ENCODE results near the gene EFHD2.

- TF ChIP-seq EZH2 (IDR thresholded peaks at IDR 0.05; ENCODE audit: insufficient read depth, poor library complexity, severe bottlenecking) (no peak), EZH2phosphoT487 (IDR thresholded peaks at IDR 0.05; ENCODE audit: insufficient read depth, low read depth) (no peak)
Measured at GRCh38 chr1:15425521-15425920, 15.8 kb downstream of the EFHD2 start.
